Liver (tissue), 9 donors: Measurements from ENCODE around the gene GPR137C. TPM values are rescaled to one million over a fixed set of nuclear protein-coding genes. Genes with fewer than 3 reads are reported as not detected.

Experiments used
- DNase-seq: peaks from one replicate; pipeline ENCODE4 v3.0.0-alpha.2; 2017; ENCODE audit warnings: low spot score
- H3K27ac ChIP-seq, 2 donors: one replicate each; pipeline ENCODE4 v1.7.0; 2013; ENCODE audit warnings: inconsistent platforms in 2 of 2, low read length in 2 of 2, control low read depth in 1 of 2, low read depth in 1 of 2, mild to moderate bottlenecking in 1 of 2
- H3K27me3 ChIP-seq, 4 donors: one replicate each; pipeline versions ENCODE4 v1.6.1 to v1.7.0; 2013; ENCODE audit warnings: low read length in 3 of 4, inconsistent platforms in 1 of 4, mild to moderate bottlenecking in 1 of 4, moderate library complexity in 1 of 4; ENCODE audit not compliant: control insufficient read depth in 4 of 4, insufficient read depth in 4 of 4
- H3K36me3 ChIP-seq, 4 donors: one replicate each; pipeline versions ENCODE4 v1.6.1 to v1.7.0; 2013; ENCODE audit warnings: low read length in 3 of 4, mild to moderate bottlenecking in 3 of 4, low read depth in 1 of 4, moderate library complexity in 1 of 4; ENCODE audit not compliant: control insufficient read depth in 4 of 4, insufficient read depth in 3 of 4
- H3K4me1 ChIP-seq, 4 donors: one replicate each; pipeline versions ENCODE4 v1.6.1 to v1.7.0; 2013; ENCODE audit warnings: low read length in 3 of 4, mild to moderate bottlenecking in 3 of 4, moderate library complexity in 1 of 4; ENCODE audit not compliant: control insufficient read depth in 4 of 4, insufficient read depth in 4 of 4
- H3K4me3 ChIP-seq, 3 donors: one replicate each; pipeline versions ENCODE4 v1.6.1 to v1.7.0; 2013; ENCODE audit warnings: low read length in 3 of 3, control low read depth in 1 of 3, low read depth in 1 of 3, mild to moderate bottlenecking in 1 of 3
- H3K9ac ChIP-seq, 2 donors: one replicate each; pipeline ENCODE4 v1.7.0; 2013; ENCODE audit warnings: low read length in 2 of 2, mild to moderate bottlenecking in 2 of 2, moderate library complexity in 2 of 2, control low read depth in 1 of 2, low read depth in 1 of 2
- H3K9me3 ChIP-seq, 4 donors: one replicate each; pipeline versions ENCODE4 v1.6.1 to v1.7.0; 2013; ENCODE audit warnings: low read length in 3 of 4; ENCODE audit not compliant: control insufficient read depth in 4 of 4
- ATF3 ChIP-seq: IDR thresholded peaks from 2 replicates; pipeline ENCODE4 v1.6.1; 2016; ENCODE audit warnings: antibody characterized with exemption
- CTCF ChIP-seq: fragments of 150-350 bp; IDR thresholded peaks from 2 replicates; pipeline ENCODE4 v1.5.1; 2017; ENCODE audit warnings: improper control_type of control experiment, low read depth, low read length; ENCODE audit not compliant: missing input control
- EGR1 ChIP-seq, 2 donors: IDR thresholded peaks; 2 replicates each; pipeline ENCODE4 v1.6.1; 2016 to 2018; ENCODE audit warnings: antibody characterized with exemption in 2 of 2, low read depth in 2 of 2
- FOXA1 ChIP-seq: IDR thresholded peaks from 2 replicates; pipeline ENCODE4 v1.6.1; 2016; ENCODE audit warnings: antibody characterized with exemption
- FOXA2 ChIP-seq: IDR thresholded peaks from 2 replicates; pipeline ENCODE4 v1.6.1; 2016; ENCODE audit warnings: antibody characterized with exemption
- GABPA ChIP-seq, 2 donors: IDR thresholded peaks in 1 of 2; conservative IDR thresholded peaks in 1 of 2; 2 replicates each; pipeline ENCODE4 v1.6.1; 2016; ENCODE audit warnings: antibody characterized with exemption in 2 of 2, mild to moderate bottlenecking in 1 of 2, moderate library complexity in 1 of 2
- HNF4A ChIP-seq, 2 donors: conservative IDR thresholded peaks; 2 replicates each; pipeline ENCODE4 v1.6.1; 2016; ENCODE audit warnings: antibody characterized with exemption in 2 of 2, mild to moderate bottlenecking in 2 of 2
- HNF4G ChIP-seq: IDR thresholded peaks from 2 replicates; pipeline ENCODE4 v1.6.1; 2016; ENCODE audit warnings: antibody characterized with exemption
- JUND ChIP-seq, 2 donors: IDR thresholded peaks; 2 replicates each; pipeline ENCODE4 v1.6.1; 2016; ENCODE audit warnings: antibody characterized with exemption in 2 of 2
- MAX ChIP-seq: IDR thresholded peaks from 2 replicates; pipeline ENCODE4 v1.6.1; 2016; ENCODE audit warnings: antibody characterized with exemption
- NR2F2 ChIP-seq: IDR thresholded peaks from 2 replicates; pipeline ENCODE4 v1.6.1; 2016; ENCODE audit warnings: antibody characterized with exemption
- RAD21 ChIP-seq, 2 donors: IDR thresholded peaks; 2 replicates each; pipeline ENCODE4 v1.6.1; 2016; ENCODE audit warnings: antibody characterized with exemption in 2 of 2, mild to moderate bottlenecking in 2 of 2
- REST ChIP-seq: IDR thresholded peaks from 2 replicates; pipeline ENCODE4 v1.6.1; 2016; ENCODE audit warnings: antibody characterized with exemption, mild to moderate bottlenecking
- RXRA ChIP-seq, 2 donors: IDR thresholded peaks; 2 replicates each; pipeline ENCODE4 v1.6.1; 2017 to 2018; ENCODE audit warnings: antibody characterized with exemption in 2 of 2, mild to moderate bottlenecking in 1 of 2
- SP1 ChIP-seq: IDR thresholded peaks from 2 replicates; pipeline ENCODE4 v1.6.1; 2018; ENCODE audit warnings: antibody characterized with exemption, mild to moderate bottlenecking
- YY1 ChIP-seq: IDR thresholded peaks from 2 replicates; pipeline ENCODE4 v1.6.1; 2016; ENCODE audit warnings: antibody characterized with exemption, mild to moderate bottlenecking
- ZBTB33 ChIP-seq: IDR thresholded peaks from 2 replicates; pipeline ENCODE4 v1.6.1; 2016; ENCODE audit warnings: antibody characterized with exemption
- WGBS: extraction: QIAGEN DNeasy Blood & Tissue Kit; methylation state at CpG from one replicate; pipeline ENCODE4 v1.1.7; 2013; 5-methylcytosine and 5-hydroxymethylcytosine counted together
- polyA plus RNA-seq, 2 donors: library from polyadenylated mRNA; stranded (reverse) in 1 of 2; unstranded in 1 of 2; fragments of 200-250 nt in 1 of 2; fragments of >200 nt in 1 of 2; fragmentation: Nextera tagmentation in 1 of 2; extraction: Ambion mirVana in 1 of 2; gene quantifications; one replicate each; pipeline versions ENCODE4 v1.2.1 to v1.2.3, GENCODE V29; 2013 to 2015
- total RNA-seq, 2 donors: library from RNA; depleted of rRNA; stranded (reverse); fragments of >200 nt; gene quantifications; one replicate each; pipeline ENCODE4 v1.2.3, GENCODE V29; 2014
- donor health status: healthy.
- donor health status: healthy.
- donor health status: healthy.
- donor health status: healthy.
- donor health status: healthy.

GPR137C gene
- total and polyA plus RNA-seq, 4 donors, result 0.14 to 1.3 (median 0.33) TPM

GRCh38 chr14:52575858-52576257 is 23.2 kb downstream of the GPR137C start:
- 85% methylated on average over 2 of the region's 2 CpGs for WGBS
- Histone ChIP-seq H3K9me3 (peaks cover 1 to 11% (median 3%) of the 10 kb centered on the region in 4 donors), H3K9ac (no peak overlapping the region), H3K36me3 (no peaks in the 10 kb centered on the region), H3K4me3 (no peak overlapping the region), H3K4me1 (no peaks in the 10 kb centered on the region), H3K27ac (no peak overlapping the region), H3K27me3 (no peaks in the 10 kb centered on the region)
- no peak for TF ChIP-seq YY1
- TF ChIP-seq EGR1 (IDR thresholded peaks at IDR 0.05; ENCODE audit: low read depth in 2 of 2), result no peak
- no peak for TF ChIP-seq SP1
- DNase-seq, result no peak

- Histone ChIP-seq H3K4me1 (no peaks in the 10 kb centered on the region), H3K36me3 (no peaks in the 10 kb centered on the region), H3K4me3 (no peak overlapping the region), H3K27me3 (no peaks in the 10 kb centered on the region), H3K9ac (no peak overlapping the region), H3K9me3 (no peaks in the 10 kb centered on the region), H3K27ac (no peak overlapping the region)
- TF ChIP-seq RXRA (IDR thresholded peaks at IDR 0.05) (no peak), NR2F2 (no peak), EGR1 (IDR thresholded peaks at IDR 0.05; ENCODE audit: low read depth in 2 of 2) (no peak), JUND (IDR thresholded peaks at IDR 0.05) (no peak), YY1 (no peak), FOXA2 (no peak), REST (no peak)
- no peak for DNase-seq
Observed at GRCh38 chr14:52583544-52583943, 30.9 kb downstream of the GPR137C start.

- Histone ChIP-seq H3K4me3 (no peak overlapping the region), H3K9ac (no peak overlapping the region), H3K9me3 (no peaks in the 10 kb centered on the region), H3K27ac (no peak overlapping the region), H3K36me3 (no peaks in the 10 kb centered on the region), H3K27me3 (no peaks in the 10 kb centered on the region), H3K4me1 (no peaks in the 10 kb centered on the region)
- no peak for DNase-seq
- 84% methylated on average over 4 of the region's 4 CpGs for WGBS
- no peak for TF ChIP-seq REST
- TF ChIP-seq YY1, result no peak
- no peak for TF ChIP-seq HNF4A (conservative IDR thresholded peaks at IDR 0.05)
- no peak for TF ChIP-seq EGR1 (IDR thresholded peaks at IDR 0.05; ENCODE audit: low read depth in 2 of 2)
- no peak for TF ChIP-seq MAX
- no peak for TF ChIP-seq FOXA1
- TF ChIP-seq GABPA (IDR thresholded peaks at IDR 0.05 in 1 of 2, conservative IDR thresholded peaks at IDR 0.05 in 1 of 2), result no peak
- TF ChIP-seq SP1, result no peak
- TF ChIP-seq JUND (IDR thresholded peaks at IDR 0.05), result no peak
- no peak for TF ChIP-seq ATF3
- TF ChIP-seq FOXA2, result no peak
- TF ChIP-seq RAD21 (IDR thresholded peaks at IDR 0.05), result no peak
- TF ChIP-seq NR2F2, result no peak
- no peak for TF ChIP-seq RXRA (IDR thresholded peaks at IDR 0.05)
- no peak for TF ChIP-seq CTCF
- no peak for TF ChIP-seq HNF4G
- no peak for TF ChIP-seq ZBTB33
Observed at GRCh38 chr14:52589646-52590045, 37.0 kb downstream of the GPR137C start.
